Hepatocyte (in vitro differentiated cells): ENCODE results near the gene SCLT1. TPM values are rescaled to one million over a fixed set of nuclear protein-coding genes. Genes with fewer than 3 reads are reported as not detected.

ENCODE experiments used
- DNase-seq: peaks from one replicate; pipeline ENCODE4 v3.0.0-alpha.2; 2016; ENCODE audit warnings: low spot score
- H2AFZ ChIP-seq: fragments of 200-600 bp; sonication (generic); 2 replicates; pipeline ENCODE4 v1.6.0; 2016; ENCODE audit warnings: antibody characterized with exemption, mild to moderate bottlenecking
- H3K27ac ChIP-seq: fragments of 200-600 bp; sonication (generic); 2 replicates; pipeline ENCODE4 v1.5.1; 2016; ENCODE audit warnings: mild to moderate bottlenecking
- H3K27me3 ChIP-seq: fragments of 200-600 bp; sonication (generic); 2 replicates; pipeline ENCODE4 v1.6.1; 2016
- H3K36me3 ChIP-seq: fragments of 200-600 bp; sonication (generic); replicated peaks from 2 replicates; pipeline ENCODE4 v1.5.1; 2016; ENCODE audit warnings: low read depth; ENCODE audit not compliant: insufficient read depth
- H3K4me1 ChIP-seq: fragments of 200-600 bp; sonication (generic); 2 replicates; pipeline ENCODE4 v1.5.1; 2016; ENCODE audit warnings: mild to moderate bottlenecking, moderate library complexity; ENCODE audit not compliant: insufficient read depth
- H3K4me2 ChIP-seq: fragments of 200-600 bp; sonication (generic); 2 replicates; pipeline ENCODE4 v1.6.0; 2016
- H3K4me3 ChIP-seq: fragments of 200-600 bp; sonication (generic); 2 replicates; pipeline ENCODE4 v1.5.1; 2016; ENCODE audit warnings: mild to moderate bottlenecking
- H3K79me2 ChIP-seq: fragments of 200-600 bp; sonication (generic); 2 replicates; pipeline ENCODE4 v1.6.0; 2017; ENCODE audit warnings: mild to moderate bottlenecking
- H3K9me2 ChIP-seq: fragments of 200-600 bp; sonication (generic); replicated peaks from 2 replicates; pipeline ENCODE4 v1.6.0; 2017; ENCODE audit warnings: mild to moderate bottlenecking; ENCODE audit not compliant: insufficient read depth
- H3K9me3 ChIP-seq: fragments of 200-600 bp; sonication (generic); 2 replicates; pipeline ENCODE4 v1.5.1; 2016; ENCODE audit warnings: low read depth, mild to moderate bottlenecking
- H4K20me1 ChIP-seq: fragments of 200-600 bp; sonication (generic); 2 replicates; pipeline ENCODE4 v1.6.0; 2016; ENCODE audit warnings: mild to moderate bottlenecking; ENCODE audit not compliant: insufficient read depth, poor library complexity, severe bottlenecking
- EZH2 ChIP-seq: fragments of 200-600 bp; sonication (generic); IDR thresholded peaks from 2 replicates; pipeline ENCODE4 v1.6.1; 2016; ENCODE audit warnings: antibody characterized with exemption, mild to moderate bottlenecking, borderline replicate concordance
- EZH2phosphoT487 ChIP-seq: fragments of 200-600 bp; sonication (generic); IDR thresholded peaks from one replicate; pipeline ENCODE4 v1.6.1; 2018; ENCODE audit warnings: antibody characterized with exemption, mild to moderate bottlenecking, low read depth, moderate library complexity; ENCODE audit not compliant: unreplicated experiment, severe bottlenecking
- WGBS: methylation state at CpG from one replicate; pipeline ENCODE4 v1.1.6; 2016; ENCODE audit warnings: low lambda C conversion rate; ENCODE audit errors: missing lambda C conversion rate; 5-methylcytosine and 5-hydroxymethylcytosine counted together
- polyA plus RNA-seq: library from polyadenylated mRNA; unstranded; fragments of >200 nt; fragmentation: Nextera tagmentation; extraction: Ambion mirVana; gene quantifications from 2 replicates; pipeline ENCODE4 v1.2.1, GENCODE V29; 2016
- total RNA-seq: library from RNA; depleted of rRNA; stranded (reverse); fragments of >200 nt; gene quantifications from 2 replicates; pipeline ENCODE4 v1.2.3, GENCODE V29; 2014
- TF ChIP-seq, protein P1 (sequence below): fragments of 200-600 bp; sonication (generic); IDR thresholded peaks from 2 replicates; pipeline ENCODE4 v1.5.1; 2016; ENCODE audit warnings: antibody characterized with exemption, mild to moderate bottlenecking; ENCODE audit not compliant: poor library complexity

Gene SCLT1
- total and polyA plus RNA-seq, 2 experiments from 2014 or later, result 6.9 to 13.6 TPM

- Histone ChIP-seq H3K27ac (no peak overlapping the region), H3K4me1 (no peaks in the 10 kb centered on the region), H3K79me2 (no peaks in the 10 kb centered on the region), H3K27me3 (no peaks in the 10 kb centered on the region), H4K20me1 (no peaks in the 10 kb centered on the region), H3K9me3 (no peaks in the 10 kb centered on the region), H2AFZ (no peak overlapping the region), H3K4me2 (no peak overlapping the region), H3K9me2 (no peaks in the 10 kb centered on the region), H3K36me3 (no peaks in the 10 kb centered on the region), H3K4me3 (no peak overlapping the region)
- no peak for TF ChIP-seq EZH2phosphoT487
- TF ChIP-seq, protein P1, sequence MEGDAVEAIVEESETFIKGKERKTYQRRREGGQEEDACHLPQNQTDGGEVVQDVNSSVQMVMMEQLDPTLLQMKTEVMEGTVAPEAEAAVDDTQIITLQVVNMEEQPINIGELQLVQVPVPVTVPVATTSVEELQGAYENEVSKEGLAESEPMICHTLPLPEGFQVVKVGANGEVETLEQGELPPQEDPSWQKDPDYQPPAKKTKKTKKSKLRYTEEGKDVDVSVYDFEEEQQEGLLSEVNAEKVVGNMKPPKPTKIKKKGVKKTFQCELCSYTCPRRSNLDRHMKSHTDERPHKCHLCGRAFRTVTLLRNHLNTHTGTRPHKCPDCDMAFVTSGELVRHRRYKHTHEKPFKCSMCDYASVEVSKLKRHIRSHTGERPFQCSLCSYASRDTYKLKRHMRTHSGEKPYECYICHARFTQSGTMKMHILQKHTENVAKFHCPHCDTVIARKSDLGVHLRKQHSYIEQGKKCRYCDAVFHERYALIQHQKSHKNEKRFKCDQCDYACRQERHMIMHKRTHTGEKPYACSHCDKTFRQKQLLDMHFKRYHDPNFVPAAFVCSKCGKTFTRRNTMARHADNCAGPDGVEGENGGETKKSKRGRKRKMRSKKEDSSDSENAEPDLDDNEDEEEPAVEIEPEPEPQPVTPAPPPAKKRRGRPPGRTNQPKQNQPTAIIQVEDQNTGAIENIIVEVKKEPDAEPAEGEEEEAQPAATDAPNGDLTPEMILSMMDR, result no peak
- TF ChIP-seq EZH2, result no peak
- no peak for DNase-seq
- 87% methylated on average over 2 of the region's 2 CpGs for WGBS
Measured at GRCh38 chr4:128954941-128955340, 138.4 kb downstream of the SCLT1 start.

DNA sequence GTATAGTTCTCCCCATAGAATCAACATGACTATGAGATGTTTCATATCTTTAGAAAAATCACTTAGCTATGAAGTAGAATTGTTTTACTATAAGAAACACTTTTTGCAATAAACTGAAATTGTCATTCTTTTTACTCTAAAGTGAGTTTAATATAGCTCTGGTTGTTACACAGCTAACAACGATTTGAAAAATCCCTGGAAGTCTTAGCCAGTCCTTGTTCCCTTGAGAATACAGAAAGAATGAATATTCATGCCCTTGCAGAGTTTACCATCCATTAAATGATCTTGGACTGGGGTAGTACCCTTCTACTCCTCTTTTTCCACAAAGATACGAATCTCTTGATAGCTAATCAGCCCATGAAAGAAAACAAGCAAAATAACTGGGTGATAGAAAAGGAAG lies 142.0 kb downstream of the SCLT1 start:
- Histone ChIP-seq H3K9me3 (no peaks in the 10 kb centered on the region), H3K4me2 (no peak overlapping the region), H2AFZ (no peak overlapping the region), H3K27me3 (no peaks in the 10 kb centered on the region), H3K79me2 (no peaks in the 10 kb centered on the region), H3K9me2 (no peaks in the 10 kb centered on the region), H3K4me3 (no peak overlapping the region), H3K4me1 (no peaks in the 10 kb centered on the region), H4K20me1 (no peaks in the 10 kb centered on the region), H3K36me3 (no peaks in the 10 kb centered on the region), H3K27ac (no peak overlapping the region)
- 81% methylated on average over 2 of the region's 2 CpGs for WGBS
- TF ChIP-seq, protein P1, result no peak
- TF ChIP-seq EZH2 (no peak), EZH2phosphoT487 (no peak)
- no peak for DNase-seq

DNA sequence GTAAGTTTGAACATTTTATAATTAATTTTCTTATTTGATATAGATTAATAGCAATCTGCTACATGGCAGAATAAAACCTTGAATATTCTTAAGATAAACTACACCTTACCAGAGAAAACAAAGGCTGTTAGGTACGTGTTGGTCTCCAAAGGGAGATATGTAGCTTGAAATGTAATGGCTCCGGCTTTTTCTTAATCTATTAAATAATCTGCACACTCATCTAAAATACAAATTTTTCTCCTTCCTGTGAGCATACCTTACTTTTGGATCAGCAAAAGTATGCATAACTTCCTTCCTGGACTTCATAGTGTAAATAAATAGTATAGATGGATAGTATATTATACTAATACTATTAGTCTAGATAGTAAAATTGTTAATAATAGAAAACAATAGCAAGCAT lies 142.5 kb downstream of the SCLT1 start:
- Histone ChIP-seq H3K36me3 (no peaks in the 10 kb centered on the region), H3K4me3 (no peak overlapping the region), H3K9me3 (no peaks in the 10 kb centered on the region), H4K20me1 (no peaks in the 10 kb centered on the region), H3K79me2 (no peaks in the 10 kb centered on the region), H3K27ac (no peak overlapping the region), H3K4me2 (no peak overlapping the region), H3K27me3 (no peaks in the 10 kb centered on the region), H2AFZ (no peak overlapping the region), H3K4me1 (no peaks in the 10 kb centered on the region), H3K9me2 (no peaks in the 10 kb centered on the region)
- no peak for DNase-seq
- WGBS, result 91% methylated on average over 2 of the region's 2 CpGs
- TF ChIP-seq EZH2phosphoT487, result no peak
- TF ChIP-seq, protein P1, result no peak
- TF ChIP-seq EZH2, result no peak

- no peak overlapping the region for H2AFZ ChIP-seq
- H3K27ac ChIP-seq, result no peak overlapping the region
- no peaks in the 10 kb centered on the region for H3K79me2 ChIP-seq
- H3K36me3 ChIP-seq, result no peaks in the 10 kb centered on the region
- WGBS, result 88% methylated on average over 3 of the region's 3 CpGs
- peak; percentile 3 for DNase-seq
- no peaks in the 10 kb centered on the region for H3K9me2 ChIP-seq
- no peak overlapping the region for H3K4me3 ChIP-seq
- H3K27me3 ChIP-seq, result no peaks in the 10 kb centered on the region
- TF ChIP-seq, protein P1, result no peak
- no peak for TF ChIP-seq EZH2
- TF ChIP-seq EZH2phosphoT487, result no peak
- H4K20me1 ChIP-seq, result no peaks in the 10 kb centered on the region
- H3K4me1 ChIP-seq, result no peaks in the 10 kb centered on the region
- H3K9me3 ChIP-seq, result no peaks in the 10 kb centered on the region
- H3K4me2 ChIP-seq, result no peak overlapping the region
Measured at GRCh38 chr4:128946916-128947315, 146.4 kb downstream of the SCLT1 start.
